GM19238 (cell line): ENCODE measurements around the gene FASN.

Experiments used
- DNase-seq: peaks from one replicate; pipeline ENCODE4 v3.0.0; 2011; ENCODE audit warnings: low spot score; ENCODE audit not compliant: insufficient read length

The FASN gene

DNA sequence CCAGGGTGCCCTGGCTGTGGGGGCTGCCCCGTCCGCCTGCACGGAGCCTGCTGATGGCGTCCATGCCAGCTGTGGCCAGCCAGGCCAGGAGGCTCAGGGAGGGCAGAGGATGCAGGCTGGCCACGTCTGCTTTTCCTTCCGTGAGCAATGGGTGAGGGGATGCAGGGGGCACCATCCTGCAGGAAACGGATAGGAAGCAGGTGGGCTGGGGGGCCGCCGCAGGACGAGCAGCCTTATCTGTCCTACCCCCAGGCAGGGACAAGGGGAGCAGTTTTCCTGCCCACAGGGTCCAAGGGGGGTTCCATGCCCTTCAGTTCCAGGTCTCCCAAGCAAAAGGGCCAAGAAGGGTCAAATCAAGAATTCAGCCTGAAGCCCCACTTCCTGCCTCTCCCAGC is 39.2 kb downstream of the FASN start:
- no peak for DNase-seq

DNA sequence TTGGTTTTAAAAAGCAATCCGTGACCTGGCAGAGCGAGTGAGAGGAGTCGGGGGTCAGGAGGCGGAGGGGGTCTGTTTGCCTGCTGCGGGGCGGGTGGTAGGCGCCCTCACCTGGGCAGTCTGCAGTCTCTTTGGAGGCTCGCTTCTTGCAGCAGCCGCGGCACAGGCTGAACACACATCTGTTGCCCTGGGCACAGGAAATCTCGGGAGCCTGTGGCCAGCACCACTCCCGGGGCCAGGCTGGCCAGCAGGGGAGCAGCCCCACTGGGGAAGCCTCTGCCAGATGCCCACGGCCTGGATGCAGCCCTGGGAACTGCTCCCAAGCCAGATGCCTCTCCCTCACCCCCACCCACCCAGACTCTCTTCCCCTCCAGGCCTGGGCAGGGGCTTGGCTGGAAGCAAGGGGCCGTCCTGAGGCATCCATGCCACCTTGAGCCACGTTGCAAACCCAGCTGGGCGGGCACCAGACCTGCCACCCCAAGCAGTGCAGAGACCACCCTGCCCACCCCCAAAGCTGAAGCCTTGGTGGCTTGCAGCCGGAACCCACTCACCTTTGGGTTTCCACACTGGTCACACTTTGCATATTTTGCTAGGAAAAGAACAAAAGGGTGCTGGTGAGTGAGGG is 39.7 kb downstream of the FASN start:
- no peak for DNase-seq

DNA sequence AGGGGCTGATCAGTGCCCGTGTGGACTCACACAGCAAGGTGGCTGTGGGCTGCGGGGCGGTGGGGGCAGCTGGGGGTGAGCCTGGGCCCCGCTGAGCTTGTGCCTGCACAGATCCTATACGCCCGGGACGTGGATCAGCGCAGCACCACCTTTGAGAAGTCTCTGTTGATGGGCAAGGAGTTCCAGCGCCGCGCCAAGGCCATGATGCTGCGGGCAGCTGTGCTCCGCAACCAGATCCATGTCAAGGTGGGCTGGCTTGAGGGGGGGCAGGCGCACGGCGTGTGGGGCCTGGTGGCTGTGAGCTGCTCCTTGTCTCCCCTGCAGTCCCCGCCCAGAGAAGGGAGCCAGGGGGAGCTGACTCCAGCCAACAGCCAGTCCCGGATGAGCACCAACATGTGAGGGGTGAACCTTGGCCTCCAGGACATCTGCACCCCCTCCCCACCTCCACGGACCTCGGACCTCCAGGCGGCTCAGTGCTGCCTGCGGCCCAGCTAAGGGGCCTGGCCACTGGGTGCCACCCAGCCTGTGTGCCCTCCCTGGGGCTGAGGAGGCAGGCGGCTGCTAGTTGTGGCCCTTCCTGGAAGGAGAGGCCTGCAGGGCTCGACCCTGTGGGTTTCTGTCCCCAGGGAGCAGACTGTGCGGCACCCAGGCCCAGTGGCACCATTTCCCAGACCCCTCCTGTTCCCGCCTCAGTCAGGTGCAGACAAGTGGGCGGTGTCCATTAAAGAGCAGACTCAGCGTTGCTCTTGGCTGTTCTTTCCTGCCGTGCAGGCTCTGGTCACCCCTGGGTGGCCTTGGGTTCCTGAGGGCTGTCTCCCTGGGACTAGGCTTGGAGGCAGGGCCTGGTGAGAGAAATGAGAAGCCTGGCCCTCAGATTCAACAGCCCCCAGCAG is 41.1 kb downstream of the FASN start:
- DNase-seq, result no peak

DNA sequence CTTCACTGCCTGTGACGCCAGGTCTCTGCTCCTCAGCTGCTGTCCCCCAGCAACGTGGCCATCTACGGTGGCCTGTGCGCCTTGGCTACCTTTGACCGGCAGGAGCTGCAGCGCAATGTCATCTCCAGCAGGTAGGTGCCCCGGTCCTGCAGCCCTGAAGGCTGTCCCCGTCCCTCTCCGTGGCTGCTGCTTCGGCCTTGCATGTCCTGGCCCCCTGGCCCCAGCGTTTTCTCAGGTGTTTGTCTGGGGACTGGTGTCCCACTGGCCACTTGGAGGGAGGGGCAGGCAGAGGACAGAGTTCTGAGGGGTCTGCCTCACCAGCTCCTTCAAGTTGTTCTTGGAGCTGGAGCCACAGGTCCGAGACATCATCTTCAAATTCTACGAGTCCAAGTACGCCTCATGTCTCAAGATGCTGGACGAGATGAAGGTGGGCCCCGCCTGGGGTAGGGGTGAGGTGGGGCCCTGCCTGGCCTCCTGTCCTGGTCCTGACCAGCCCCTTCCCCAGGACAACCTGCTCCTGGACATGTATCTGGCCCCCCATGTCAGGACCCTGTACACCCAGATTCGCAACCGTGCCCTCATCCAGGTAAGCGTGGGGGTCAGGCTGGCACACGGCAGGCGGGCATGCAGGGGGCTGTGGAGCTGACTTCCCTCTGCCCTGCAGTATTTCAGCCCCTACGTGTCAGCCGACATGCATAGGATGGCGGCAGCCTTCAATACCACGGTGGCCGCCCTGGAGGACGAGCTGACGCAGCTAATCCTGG is 41.9 kb downstream of the FASN start:
- DNase-seq, result no peak

DNA sequence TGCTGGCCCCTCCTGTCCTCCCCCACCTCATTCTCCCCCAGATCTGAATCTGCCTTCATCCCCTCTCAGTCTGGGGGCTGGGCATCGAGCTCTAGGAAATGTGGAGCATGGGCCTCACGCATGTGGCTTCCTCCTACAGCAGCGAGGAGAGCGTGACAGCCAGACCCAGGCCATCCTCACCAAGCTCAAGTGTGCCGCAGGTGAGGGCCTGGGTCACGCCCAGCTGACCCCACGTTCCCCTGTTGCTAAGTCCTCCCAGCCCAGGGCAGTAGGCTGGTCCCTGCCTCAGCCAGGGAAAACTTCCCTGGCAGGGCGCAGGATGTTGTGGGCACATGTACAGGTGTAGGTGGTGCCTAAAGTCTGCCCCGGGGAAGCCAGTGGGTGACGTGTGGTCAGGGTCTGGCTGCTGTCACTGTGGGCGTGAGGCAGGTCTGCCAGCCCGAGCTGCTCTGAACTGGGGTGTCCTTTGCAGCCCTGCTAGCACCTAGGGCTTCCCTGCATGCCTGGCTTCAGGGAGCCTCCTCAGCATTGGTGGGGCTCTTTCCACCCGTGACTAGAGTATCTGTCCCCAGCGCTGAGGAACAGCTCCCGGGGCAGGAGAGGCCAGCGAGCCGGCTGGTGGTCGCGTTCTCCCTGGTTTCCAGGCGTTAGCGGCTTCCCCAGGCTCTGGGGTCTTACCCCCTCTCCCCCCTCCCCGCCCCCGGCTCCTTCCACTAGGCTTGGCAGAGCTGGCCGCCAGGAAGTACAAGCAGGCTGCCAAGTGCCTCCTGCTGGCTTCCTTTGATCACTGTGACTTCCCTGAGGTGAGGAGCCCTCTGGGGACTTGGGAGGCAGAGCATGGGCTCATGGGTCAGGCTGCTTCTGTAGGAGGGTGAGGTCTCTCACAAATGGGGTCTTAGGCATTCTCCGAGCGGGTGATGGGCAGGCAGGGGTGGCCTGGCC is 42.7 kb downstream of the FASN start:
- DNase-seq, result no peak

DNA sequence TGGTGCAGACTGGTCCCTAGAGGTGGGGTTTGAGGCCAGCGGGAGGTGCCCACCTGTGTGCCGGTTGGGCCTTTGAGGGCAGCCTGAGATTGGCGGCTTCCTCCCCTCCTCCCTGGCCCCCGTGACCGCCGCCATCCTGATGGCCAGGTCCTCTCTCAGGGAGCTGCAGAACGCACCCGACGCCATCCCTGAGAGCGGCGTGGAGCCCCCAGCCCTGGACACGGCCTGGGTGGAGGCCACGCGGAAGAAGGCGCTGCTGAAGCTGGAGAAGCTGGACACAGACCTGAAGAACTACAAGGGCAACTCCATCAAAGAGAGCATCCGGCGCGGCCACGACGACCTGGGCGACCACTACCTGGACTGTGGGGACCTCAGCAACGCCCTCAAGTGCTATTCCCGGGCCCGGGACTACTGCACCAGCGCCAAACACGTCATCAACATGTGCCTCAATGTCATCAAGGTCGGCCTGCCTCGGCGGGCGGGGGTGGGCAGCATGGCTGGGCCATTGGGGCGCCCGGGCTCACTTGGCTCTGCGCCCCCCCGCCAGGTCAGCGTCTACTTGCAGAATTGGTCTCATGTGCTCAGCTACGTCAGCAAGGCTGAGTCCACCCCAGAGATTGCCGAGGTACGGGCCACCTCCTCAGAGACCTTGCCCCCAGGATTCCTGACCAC is 43.5 kb downstream of the FASN start:
- no peak for DNase-seq

DNA sequence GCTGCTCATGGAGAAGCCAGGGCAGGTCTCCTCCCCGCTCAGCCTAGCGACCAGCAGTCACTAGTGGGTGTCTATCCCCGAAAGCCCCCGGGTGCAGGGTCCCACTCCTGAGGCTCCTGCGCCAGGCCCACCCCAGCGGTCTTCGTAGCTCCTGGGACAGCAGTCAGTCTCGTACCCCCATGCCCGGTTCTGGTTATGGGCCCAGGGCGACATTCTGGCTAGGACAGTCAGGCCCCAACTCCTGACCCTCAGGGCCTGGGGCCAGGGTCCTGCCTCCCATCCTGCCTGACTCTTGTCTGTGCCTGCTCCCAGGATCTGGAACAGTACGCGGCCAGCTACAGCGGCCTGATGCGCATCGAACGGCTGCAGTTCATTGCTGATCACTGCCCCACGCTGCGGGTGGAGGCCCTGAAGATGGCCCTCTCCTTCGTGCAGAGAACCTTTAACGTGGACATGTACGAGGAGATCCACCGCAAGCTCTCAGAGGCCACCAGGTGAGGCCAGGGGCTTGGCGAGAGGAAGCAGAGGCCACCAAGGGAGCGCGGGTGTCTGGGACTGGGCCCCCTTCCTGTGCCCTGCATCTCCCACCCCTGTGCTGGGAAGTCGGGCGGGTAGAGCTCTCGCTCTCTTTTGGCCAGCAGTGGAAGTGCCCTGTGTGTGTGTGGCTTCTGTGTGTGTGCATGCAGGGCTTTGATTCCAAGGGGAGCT is 44.3 kb downstream of the FASN start:
- DNase-seq, result no peak

DNA sequence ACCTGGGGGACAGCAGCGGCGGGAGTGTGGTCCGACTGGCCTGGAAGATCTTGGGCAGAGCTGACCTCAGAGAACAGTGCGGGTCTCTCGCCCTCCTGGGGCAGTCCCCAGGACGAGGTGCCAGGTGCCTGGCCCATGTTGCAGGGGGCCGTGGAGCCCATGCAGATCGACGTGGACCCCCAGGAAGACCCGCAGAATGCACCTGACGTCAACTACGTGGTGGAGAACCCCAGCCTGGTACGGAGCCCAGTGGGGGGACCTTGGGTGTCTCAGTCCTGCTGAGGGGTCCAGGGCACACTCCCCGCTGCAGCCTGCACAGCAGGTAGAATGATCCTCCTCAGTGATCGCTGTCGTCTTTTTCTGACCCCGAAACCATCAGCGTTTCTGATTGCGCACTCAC is 44.9 kb downstream of the FASN start:
- no peak for DNase-seq

DNA sequence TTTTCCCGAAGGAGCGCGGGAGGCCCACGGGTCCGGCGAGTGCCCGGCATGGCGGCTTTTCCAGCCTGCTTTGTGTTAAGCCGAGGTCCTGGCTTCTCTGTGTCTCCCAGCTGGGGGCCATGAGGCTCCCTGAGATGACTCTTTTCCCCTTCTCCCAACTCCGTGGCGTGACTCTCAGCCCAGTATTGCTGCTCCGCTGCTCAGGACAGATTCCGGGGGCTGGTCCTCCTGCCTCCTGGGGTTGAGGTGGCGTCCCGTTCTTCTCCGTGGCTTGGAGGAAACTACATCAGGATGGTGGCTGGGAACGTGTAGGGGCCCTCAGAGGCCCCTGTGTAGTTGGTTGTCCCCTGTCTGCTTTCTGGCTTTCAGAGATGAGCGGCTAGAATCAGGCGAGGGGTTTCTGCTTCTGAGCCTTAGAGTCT is 45.4 kb downstream of the FASN start:
- DNase-seq, result no peak

DNA sequence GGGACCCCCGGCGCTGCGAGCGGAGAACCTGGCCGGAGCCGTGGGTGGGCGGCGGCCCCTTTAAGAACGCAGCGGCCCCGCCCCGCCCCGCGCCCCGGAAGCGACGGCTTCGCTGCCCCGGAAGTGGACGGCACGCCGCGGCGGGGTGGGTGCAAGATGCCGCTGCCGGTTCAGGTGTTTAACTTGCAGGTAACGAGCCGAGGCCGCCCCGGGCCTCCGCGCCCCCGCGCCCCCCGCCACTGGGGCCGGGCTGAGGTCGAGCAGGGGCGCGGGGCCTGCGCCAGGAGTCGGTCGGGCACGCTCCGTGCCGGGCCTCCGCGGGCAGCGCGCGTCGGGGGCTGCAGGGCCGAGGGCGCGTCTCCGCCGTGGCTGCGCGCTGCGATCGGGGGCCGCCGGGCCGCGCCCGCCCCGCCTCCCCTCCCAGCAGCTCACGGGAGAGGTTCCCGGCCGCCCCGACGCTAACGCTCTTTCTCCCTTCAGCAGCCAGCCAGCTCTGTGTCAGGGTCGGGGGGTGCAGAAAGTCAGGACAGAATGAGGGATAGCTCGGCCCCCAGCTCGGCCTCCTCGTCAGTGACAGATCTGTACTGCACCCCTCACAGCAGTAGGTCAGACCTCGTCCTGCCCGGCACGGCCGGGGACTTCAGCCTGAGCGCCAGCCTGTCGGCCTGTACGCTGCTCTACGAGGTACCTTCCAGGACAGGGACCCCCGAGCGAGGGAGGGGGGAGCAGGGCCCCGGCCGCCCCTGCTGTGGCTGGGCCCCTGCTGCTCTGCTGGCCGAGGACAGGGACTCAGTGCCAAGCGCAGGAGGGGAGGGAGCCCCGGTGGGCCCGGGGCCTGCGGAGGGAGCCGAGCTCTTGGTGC is 46.0 kb downstream of the FASN start, which contains the start of the genes GPS1 and RFNG:
Gene GPS1 (plus strand): TSS at position 123 of the 862 bp plus-strand sequence. CDS start 34 bp downstream, at position 157.
Gene RFNG (minus strand): TSS at position 36 of the 862 bp plus-strand sequence. CDS start 45 bp downstream, outside the sequence.
- DNase-seq, result peak; percentile 98

DNA sequence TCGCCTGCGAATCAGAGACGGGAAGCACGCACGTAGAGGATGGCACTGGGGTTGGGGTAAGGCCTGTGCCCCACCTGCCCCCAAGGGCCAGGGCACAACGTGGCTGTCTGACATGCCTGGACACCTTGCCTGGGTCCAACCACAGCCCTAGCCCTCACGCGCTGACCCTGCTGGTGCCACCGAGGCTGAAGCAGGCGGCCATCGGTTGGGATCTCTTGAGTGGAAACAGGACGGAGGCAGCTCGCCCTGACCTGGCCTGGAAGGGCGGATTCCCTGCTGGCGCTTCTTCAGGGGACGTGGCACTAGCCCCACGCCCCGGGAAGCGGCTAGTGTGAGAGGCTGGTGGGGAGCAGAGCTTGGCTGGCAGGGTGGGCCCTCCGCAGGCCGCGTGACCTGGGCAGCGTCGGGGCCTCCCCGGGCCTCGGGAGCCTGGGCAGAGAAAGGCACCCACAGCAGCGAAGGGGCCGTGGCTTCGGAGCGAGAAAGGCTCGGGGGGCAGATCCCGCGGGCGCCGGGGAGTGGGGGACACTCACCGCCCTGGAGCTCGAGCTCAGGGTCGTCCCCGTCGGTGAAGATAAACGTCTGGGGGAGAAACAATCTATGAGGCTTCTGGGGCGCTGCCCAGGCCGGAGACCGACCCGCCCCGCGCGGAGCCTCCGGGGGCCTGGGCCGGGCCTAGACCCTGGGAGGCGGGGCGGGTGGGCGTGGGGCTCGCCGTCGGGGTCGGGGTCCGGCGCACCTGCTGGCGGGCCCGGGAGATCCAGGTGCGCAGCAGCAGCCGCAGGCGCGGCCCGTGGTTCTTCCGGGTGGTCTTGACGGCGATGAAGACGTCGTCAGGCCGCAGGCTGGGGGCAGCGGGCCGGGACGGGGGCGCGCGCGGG is 47.0 kb downstream of the FASN start:
- peak; percentile 48 for DNase-seq

DNA sequence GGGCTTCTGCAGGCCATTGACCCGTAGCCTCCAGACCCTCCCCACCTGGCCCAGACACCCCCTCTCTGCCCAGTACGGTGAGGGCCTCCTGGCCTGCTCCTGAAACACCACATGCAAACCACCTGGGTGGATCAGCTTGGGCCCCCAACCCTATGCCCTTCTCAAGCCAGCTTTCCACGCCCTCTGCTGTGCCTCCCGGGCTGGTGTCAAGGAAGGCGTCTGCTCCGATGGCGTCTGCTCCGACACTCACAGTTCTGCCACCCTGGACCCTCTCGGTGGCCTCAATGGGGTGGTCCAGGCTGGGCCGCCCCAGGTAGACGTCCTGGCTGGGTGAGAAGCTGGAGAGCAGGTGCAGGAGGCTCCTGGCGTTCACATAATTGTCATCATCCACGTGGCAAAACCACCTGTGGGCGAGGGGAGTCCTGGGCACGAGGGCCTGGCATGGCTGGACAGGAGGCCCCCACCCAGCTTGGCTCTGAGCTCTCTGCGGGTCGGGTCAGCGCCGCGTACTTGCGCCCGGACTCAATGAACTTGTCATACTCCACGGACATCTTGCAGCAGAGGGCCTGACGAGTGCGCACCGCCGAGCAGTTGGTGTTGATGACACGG is 47.8 kb downstream of the FASN start:
- no peak for DNase-seq

DNA sequence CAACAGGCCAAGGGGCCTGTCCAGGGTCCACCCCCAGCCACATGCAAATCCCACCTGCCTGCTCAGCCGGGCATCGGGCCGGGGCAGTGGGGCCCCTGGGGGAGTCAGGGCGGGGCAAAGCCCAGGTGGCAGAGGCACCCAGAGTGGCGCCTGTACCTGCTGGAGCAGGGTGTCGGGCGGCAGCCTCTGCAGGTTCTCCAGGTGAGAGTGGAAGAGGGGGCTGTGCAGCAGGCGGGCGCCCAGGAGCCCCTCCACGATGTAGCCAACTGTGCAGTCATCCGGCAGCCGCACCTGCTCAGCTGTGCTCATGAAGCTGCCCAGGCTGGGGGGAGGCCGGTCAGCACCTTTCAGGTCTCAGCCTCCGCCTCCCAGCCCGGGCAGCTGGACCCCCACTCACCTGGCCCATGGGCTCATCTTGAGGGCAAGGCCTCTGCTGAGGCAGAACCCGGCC is 48.5 kb downstream of the FASN start:
- DNase-seq, result no peak

DNA sequence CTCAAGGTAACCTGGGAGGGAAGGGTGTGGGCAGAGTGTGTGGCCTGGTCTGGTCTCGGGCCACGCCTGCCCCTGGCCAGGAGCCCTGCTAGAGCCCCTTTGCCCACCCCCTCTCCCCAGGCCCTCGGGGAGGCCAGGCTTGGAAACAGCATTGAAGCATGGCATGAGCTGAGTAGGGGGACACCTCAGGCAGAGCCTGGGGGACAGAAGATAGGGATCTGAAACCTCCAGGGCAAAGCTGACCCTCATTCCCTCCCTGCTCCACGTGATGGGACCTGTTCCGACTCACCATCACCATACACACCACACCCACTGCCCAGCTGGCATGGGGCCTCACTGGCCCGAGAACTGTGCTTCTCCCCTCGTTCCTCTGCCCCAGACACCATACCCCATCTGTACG is 48.9 kb downstream of the FASN start:
- no peak for DNase-seq

DNA sequence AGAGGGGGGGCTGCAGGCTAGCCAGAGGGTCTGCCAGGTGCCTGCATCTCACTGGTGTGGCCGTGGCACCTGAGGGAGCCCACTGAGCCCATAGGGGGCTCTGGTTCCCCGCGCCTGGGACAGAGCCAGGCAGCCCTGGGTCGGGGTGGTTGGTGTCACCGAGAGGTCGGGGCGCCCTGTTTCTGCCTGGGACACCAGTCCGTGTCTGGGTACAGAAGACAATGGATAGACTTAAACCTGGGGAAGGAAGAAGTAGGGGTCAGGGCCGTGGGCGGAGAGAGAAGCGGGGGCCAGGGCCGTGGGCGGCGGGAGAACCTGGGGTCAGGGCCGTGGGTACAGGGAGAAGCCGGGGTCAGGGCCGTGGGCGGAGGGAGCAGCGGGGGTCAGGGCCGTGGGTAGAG is 49.5 kb downstream of the FASN start:
- DNase-seq, result no peak

DNA sequence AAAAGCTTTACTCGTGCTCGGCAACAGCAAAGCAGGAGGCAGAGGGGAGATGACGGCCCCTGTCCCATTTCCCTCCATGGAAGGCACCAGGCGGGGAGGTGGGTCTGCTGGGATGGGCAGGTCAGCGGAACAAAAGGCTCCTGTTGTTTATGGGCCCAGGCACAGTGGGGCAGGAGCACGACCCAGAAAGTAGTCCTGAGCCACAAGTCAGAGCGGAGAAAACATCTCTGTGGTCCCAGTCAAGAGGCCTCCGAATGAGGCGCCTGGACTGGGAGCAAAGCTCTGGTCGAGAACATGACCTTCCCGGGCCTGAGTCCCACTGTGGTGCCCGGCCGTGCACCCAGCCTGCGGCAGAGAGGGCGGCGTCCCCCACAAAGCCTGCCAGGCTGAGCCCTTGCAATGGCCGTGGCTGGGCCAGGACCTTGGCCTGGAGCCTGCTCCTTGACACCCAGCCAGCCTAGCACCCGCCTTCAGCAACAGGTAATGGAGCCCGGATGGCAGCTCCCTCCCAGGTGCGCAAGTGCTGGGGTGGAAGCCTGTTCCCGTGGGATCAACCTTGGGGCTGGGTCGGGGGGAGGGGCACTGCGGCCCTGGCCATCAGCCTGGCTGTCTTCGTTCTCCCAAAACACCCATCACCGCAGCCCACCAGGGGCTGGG is 50.0 kb downstream of the FASN start:
- DNase-seq, result no peak

DNA sequence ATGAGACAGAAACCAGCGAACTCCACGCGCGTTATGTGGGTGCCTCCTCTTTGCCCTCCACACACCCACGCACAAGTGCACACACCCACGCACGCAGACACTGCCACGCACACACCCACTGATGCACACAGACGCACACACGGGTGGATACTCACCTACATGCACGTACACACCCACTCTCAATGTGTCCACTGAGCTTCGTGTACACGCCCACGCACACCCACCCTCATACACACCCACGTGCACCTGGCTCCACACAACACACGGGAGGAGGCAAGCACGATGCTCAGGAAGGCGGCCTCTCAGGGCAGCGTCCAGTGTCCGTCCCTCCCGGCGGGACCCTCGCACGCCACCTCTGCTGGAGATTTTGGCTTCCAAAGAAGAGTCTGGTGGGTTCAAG is 50.7 kb downstream of the FASN start:
- no peak for DNase-seq
